GM21390 (cell line): Measurements from ENCODE around the gene C16orf74.

Source experiments
- ATAC-seq: cut with Tn5 transposase; IDR thresholded peaks from one replicate; pipeline ENCODE4 v1.9.1; 2021; ENCODE audit not compliant: unreplicated experiment

The C16orf74 gene

DNA sequence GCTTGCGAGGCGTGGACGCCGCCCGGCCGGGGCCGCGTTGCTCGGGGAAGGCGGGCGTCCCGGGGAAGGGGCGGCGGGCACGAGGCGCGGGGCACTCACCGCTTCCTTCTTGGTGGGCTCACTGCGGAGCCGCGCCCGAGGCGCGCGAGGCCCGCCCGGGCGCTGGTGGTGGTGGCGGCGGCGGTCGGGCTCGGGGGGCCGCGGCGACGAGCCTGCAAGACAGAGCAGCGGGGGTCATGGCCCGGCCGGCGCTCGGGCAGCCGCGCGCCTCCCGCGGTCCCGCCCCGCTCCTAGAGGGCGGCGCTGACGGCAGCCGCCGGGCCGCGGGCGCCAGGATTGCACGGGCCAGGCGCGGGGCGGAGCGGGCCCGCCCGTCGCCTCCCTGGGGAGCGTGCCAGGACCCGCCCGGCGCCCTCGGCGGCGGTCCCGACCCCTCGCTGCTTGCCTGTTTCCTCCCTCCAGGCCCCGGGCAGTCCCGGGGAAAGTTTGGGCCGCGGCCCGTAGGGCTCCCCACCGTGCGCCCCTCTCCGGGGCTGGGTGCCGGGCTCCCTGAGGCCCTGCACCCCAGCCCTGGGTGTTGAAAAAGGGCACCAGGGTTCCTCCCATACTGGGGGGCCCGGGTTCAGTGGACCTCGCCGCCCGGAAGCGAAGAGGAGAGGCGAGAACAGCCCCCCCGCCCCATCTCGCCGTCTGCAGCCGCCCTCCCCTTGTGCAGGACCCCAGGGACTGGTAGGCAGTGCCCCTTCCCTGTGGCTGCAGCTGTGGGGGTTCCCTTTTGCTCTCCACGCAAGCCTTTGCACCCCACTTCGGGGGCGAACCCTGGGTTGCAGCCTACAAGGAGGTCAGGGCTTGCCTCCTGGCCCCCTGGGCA, at the start of gene C16orf74:
Gene C16orf74, minus strand, starts transcription at position 270 of the 871 bp plus-strand sequence. CDS start 15,879 bp downstream, outside the sequence.
- peak; percentile 47 for ATAC-seq

DNA sequence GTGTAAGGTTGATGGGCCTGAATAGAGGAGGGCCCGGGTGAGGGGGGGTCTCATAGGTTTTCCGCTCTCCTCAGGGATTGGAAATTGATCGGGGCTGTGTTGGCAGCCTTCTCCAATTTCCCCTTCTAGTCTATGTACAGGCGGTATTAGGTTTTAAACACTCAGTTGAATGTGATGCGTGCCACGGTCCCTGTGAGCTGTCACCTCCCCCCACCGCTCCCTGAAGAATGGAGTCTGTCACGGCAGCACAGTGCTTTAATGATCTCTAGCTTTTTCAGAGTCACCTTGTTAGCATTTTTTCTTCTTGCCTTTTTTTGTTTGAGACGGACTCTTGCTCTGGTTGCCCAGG, 49.4 kb upstream of the C16orf74 start:
- ATAC-seq: no peak

DNA sequence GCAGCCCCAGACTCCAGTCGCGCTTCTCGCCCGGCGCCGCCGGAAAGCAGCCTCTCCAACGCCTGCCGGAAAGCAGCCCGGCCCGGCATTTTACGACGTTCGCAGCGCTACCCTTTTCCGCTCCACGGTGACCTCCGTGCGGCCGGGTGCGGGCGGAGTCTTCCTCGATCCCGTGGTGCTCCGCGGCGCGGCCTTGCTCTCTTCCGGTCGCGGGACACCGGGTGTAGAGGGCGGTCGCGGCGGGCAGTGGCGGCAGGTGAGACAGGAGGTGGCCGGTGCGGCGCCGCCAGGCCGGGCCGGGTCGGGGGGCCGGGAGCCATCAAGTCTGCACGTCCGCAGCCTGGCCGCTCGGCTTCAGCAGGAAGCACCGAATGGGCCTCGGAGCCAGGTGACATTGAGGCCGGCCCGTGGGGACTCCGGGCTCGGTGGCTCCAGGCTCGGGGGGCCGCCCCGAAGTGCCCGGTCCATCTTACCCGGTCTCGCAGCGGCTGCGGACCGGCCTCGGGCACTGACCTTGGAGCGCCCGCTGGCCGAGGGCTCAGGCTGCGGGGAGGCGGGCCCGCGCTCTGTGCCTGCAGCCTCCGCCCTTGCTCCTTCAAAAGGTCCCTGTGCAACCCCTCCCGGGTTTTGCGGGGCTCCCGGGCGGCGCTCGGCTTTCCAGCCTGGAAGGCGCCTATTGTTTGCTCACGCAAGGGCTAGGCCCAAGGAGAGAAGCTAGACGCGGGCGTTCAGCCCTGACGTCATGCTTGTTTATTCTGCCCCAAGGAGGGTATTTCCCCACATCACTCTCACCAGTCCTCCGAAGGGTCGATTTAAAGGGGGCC, 48.8 kb upstream of the C16orf74 start, which contains the start of the genes COX4I1 and EMC8:
Gene COX4I1, plus strand, starts transcription at position 199 of the 824 bp plus-strand sequence. CDS start 1,511 bp downstream, outside the sequence.
Gene EMC8, minus strand, starts transcription at position 48 of the 824 bp plus-strand sequence. CDS start 249 bp downstream, outside the sequence.
- ATAC-seq: peak; percentile 82

- ATAC-seq: peak; percentile 30
Measured at GRCh38 chr16:85798901-85799496, 48.1 kb upstream of the C16orf74 start.

DNA sequence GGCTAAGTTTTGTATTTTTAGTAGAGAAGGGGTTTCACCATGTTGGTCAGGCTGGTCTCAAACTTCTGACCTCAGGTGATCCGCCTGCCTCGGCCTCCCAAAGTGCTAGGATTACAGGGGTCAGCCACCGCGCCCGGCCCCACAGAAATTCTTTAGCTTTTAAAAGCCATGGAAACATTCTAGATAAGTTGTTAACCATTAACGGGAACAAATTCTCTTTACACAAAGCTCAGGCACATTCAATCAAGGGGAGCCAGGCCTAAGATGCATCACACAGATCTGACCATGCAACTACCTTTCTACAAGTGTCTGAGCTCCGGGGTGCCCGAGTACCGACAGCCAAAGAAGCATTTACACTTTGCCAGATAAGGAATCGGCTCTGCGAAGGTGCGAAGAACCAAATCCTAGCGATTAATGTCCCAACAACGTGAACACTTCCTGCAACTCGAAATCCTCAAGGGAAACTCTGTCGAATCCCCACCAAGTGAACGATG, 47.4 kb upstream of the C16orf74 start:
- ATAC-seq: no peak

GRCh38 chr16:85796599-85796998, 45.7 kb upstream of the C16orf74 start:
- no peak for ATAC-seq

DNA sequence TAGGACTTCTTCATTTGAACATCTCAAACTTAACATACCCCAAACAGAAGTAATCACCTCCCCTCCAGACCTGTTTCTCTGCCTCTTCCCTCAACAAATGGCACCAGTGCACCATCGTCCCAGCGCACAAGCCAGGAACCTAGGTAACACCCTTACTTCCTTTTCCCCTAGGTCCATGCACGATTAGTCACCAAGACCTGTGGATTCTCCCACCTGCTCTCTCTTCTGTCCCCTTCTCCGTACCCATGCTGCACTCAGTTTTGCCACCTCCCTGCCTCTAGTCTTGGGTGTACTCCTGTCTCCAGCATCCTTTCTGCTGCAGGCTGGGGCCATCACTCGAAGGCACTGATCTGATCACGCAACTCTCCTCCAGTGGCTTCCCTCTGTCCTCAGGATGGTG, 45.3 kb upstream of the C16orf74 start:
- ATAC-seq: no peak

GRCh38 chr16:85794696-85795095, 43.8 kb upstream of the C16orf74 start:
- no peak for ATAC-seq

DNA sequence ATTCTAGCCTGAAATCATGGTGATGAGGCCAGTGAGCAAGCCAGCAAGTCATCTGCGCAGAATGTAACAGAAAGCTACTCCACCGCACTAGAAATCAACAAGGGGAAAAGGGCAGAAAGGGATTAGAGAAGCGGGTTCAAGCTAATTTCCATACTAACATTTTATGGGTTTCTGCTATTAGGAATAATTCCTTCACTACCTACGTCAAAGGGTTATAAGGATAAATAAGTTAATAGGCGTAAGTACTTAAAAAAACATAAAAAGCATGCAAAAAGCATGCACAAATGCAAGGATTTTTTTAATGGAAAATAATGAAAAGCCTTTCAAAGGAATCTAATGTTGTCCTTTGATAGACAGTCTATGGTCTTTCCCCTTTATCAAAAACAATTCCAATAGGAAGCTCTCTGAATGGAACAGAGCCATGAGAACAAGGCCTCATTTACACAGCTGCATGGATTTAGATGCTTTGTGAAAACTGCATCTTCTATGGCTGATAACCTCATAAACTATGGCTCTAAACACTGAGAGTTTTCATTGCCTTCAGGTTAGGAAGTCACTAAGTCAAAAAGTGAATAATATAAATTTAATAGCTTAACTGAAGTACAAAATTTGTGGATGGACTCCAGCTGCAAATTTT, 42.9 kb upstream of the C16orf74 start:
- no peak for ATAC-seq

- ATAC-seq: no peak
Measured at GRCh38 chr16:85789773-85790172, 38.9 kb upstream of the C16orf74 start.

DNA sequence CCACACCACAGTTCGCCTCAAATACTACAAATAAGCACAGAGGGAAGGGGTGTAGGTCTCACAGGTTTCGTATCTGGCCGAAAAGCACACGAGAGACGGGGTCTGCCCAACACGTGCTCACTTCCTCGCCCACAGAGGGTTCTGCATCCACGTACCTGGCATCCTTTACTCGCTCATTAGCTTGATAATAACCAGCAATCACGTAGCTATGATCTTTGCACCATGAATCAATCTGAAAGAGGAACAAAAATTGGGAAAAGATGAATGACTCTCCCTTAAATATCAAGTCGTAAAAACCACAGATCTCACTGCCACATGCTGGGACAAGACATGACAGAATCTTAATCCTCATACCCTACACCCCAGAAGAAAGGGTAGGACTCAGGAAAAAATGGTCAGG, 37.9 kb upstream of the C16orf74 start:
- no peak for ATAC-seq

DNA sequence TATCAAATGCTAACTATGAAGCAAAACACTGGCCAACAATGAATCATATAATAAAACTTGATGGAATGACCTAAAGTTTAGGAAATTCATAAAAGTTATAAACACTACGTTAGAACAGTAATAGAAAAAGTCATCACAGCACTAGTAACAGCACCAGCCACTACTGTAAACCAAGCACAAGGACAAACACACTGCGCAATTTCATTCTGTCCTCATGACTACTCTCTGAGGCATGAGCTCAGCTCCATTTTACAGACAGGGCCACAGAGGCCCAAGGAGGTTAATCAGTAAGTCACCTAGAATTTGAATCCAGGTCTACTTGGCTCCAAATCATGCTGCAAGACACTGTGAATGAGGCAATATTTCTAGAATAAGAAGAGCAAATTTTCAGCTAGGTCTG, 35.0 kb upstream of the C16orf74 start:
- no peak for ATAC-seq

DNA sequence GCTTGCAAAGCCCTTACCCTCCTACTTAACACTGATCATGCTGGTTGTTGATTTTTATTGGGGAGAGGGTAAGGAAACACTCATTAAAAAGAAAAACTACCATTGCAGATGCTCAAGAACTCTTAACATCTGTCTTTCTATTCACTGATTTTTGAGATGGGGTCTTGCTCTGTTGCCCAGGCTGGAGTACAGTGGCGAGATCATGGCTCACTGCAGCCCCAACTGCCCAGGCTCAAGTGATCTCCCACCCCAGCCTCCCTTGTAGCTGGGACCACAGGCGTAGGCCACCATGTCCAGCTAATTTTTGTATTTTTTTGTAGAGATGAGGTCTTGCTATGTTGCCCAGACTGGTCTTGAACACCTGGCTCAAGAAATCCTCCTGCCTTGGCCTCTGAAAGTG, 33.9 kb upstream of the C16orf74 start:
- no peak for ATAC-seq

DNA sequence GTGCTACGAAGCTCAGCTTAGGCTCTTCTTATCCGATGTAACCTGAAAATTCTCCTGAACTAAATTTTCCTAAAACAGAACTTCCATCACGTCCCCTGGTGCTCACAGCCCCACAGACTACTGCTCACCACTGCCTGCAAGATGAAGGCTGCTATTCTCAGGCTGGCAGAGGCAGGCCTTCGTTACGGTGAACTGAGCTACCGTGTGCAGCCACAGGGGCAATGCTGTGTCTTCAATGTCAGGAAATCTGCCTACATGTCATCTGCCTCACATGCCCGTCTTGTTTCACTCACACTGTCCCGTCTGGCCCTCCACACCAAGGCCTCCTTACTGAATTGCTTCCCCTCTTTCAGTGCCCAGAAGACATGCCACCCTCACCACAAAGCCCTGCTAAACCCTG, 32.5 kb upstream of the C16orf74 start:
- no peak for ATAC-seq

DNA sequence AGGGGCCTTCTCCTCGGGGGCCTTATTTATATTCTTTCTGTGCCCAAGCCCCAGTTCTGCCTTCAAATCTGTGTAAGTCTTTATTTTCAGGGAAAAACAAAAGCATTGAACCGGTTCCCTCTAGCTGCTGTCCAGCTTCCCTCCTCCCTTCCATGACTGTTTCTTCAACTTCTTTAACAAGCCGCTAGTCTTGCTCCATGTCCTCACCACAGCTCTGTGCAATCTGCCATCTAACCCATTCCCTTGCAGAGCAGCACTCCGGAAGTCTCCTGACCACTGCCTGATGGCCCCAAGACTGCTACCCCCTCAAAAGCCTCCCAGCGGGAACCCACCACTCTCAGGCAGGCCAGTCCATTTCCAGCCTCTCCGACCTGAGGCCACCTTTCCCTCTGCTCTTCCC, 31.6 kb upstream of the C16orf74 start:
- no peak for ATAC-seq

- ATAC-seq: no peak
Measured at GRCh38 chr16:85781695-85782370, 30.9 kb upstream of the C16orf74 start.

DNA sequence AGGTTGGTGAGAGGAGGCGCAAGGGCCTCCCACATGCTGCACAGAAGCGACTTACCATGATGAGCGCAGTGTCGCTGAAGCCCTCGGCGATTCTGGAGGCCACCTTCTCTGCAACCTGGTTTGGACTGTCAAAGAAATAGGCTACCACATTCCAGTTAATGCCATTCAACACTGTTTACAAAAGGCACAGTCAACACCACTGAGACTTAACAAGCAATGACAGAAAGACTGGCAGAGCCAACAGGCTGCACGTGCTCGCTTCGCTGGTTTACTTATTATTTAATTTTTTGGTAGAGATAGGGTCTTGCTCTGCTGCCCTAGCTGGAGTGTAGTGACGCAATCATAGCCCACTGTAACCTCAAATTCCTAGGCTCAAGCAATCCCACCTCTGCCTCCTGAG, 30.3 kb upstream of the C16orf74 start:
- ATAC-seq: no peak

- no peak for ATAC-seq
Measured at GRCh38 chr16:85780281-85780680, 29.4 kb upstream of the C16orf74 start.

- ATAC-seq: no peak
Measured at GRCh38 chr16:85778873-85779272, 28.0 kb upstream of the C16orf74 start.
